ENCODE measurements around the gene ASIC4. TPM values are rescaled to one million over a fixed set of nuclear protein-coding genes. Genes with fewer than 3 reads are reported as not detected.

The ASIC4 gene
- total and polyA plus RNA-seq, 2 of the 13 experiments (the other 11 are each of a cell fraction or from before 2014, with no cell fraction given), result 0.03 TPM; not detected in 1

DNA sequence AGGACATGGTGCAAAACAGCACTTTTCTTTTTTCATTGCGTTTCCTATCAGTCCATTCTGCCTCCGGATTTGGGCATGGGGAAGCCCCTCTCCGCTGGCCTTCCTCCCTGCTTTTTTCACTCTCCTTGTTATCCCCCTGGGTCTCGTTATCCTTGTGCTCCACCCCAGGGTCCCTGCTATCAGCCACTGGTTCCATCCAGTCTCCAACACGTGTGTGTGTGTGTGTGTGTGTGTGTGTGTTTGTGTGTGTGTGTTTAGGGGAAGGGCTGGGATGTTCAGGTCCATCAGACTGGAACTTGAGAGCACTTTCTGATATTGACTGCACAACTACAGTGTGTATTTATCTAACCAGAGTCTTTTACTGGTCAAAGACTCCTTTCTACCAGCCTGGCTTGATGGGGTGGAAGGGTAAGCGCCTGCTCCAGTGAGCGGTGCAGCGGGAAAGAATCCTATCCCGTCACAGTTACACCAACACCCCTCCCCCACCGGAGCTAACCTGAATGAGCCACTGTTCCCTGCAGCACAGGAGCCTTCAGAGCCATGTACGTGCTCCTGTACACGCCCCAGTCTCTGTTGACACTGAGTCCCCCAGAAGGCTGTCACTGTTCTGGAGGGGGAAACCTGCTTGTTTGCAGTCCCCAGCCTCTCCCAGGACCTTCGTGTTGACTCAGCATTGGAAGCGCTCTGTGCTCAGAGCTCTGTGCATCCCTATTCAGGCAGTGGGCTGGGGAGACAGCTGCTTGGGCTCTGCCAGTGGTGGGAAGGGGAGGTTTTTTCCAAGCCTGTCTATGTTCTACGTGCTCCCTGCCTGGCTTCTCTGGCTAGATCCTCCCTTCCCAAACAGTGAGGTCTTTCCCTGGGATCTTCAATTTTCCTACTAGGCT lies 62.5 kb downstream of the ASIC4 start (continued):
- TF ChIP-seq PREB (CRISPR knock-in tag; IDR thresholded peaks at IDR 0.05) (no peak), GFI1 (CRISPR knock-in tag; IDR thresholded peaks at IDR 0.05; ENCODE audit: borderline replicate concordance) (peak; percentile 90; the same call in 1 of the 2 replicates), DMAP1 (CRISPR knock-in tag; IDR thresholded peaks at IDR 0.05) (peak; percentile 89), ZHX1 (CRISPR knock-in tag; IDR thresholded peaks at IDR 0.05; ENCODE audit: low read depth) (peak; percentile 85), ZBTB7A (CRISPR knock-in tag; IDR thresholded peaks at IDR 0.05) (peak; percentile 96), ZNF552 (CRISPR knock-in tag; IDR thresholded peaks at IDR 0.05; ENCODE audit: borderline replicate concordance) (peak; percentile 93; the same call in 1 of the 2 replicates), ZFY (CRISPR knock-in tag; IDR thresholded peaks at IDR 0.05) (0 out of 2 replicates have a peak, but pooled peaks have one; percentile 20), ZNF776 (CRISPR knock-in tag; IDR thresholded peaks at IDR 0.05) (peak; percentile 81; the same call in 1 of the 2 replicates), ZFP36L1 (CRISPR knock-in tag; IDR thresholded peaks at IDR 0.05) (peak; percentile 95), GZF1 (CRISPR knock-in tag; IDR thresholded peaks at IDR 0.05) (peak; percentile 94), ZNF605 (CRISPR knock-in tag; IDR thresholded peaks at IDR 0.05) (peak; percentile 98), NFE2L2 (IDR thresholded peaks at IDR 0.05; ENCODE audit: low read length) (peak; percentile 15; the same call in 1 of the 2 replicates), GTF2F1 (IDR thresholded peaks at IDR 0.05; ENCODE audit: low read length) (0 out of 2 replicates have a peak, but pooled peaks have one; percentile 50), ZNF512B (CRISPR knock-in tag; IDR thresholded peaks at IDR 0.05; ENCODE audit: borderline replicate concordance) (no peak), FOXA3 (CRISPR knock-in tag; IDR thresholded peaks at IDR 0.05) (peak; percentile 99)
- TF ChIP-seq, protein P1, sequence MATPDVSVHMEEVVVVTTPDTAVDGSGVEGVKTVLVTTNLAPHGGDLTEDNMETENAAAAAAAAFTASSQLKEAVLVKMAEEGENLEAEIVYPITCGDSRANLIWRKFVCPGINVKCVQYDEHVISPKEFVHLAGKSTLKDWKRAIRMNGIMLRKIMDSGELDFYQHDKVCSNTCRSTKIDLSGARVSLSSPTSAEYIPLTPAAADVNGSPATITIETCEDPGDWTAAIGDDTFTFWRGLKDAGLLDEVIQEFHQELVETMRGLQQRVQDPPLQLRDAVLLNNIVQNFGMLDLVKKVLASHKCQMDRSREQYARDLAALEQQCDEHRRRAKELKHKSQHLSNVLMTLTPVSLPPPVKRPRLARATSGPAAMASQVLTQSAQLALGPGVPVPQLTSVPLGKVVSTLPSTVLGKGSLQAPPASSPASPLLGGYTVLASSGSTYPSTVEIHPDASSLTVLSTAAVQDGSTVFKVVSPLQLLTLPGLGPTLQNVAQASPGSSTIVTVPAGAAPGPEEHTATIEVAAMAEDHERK (CRISPR knock-in tag; IDR thresholded peaks at IDR 0.05; ENCODE audit: low read depth), result 0 out of 2 replicates have a peak, but pooled peaks have one; percentile 47
- TF ChIP-seq, protein P2, sequence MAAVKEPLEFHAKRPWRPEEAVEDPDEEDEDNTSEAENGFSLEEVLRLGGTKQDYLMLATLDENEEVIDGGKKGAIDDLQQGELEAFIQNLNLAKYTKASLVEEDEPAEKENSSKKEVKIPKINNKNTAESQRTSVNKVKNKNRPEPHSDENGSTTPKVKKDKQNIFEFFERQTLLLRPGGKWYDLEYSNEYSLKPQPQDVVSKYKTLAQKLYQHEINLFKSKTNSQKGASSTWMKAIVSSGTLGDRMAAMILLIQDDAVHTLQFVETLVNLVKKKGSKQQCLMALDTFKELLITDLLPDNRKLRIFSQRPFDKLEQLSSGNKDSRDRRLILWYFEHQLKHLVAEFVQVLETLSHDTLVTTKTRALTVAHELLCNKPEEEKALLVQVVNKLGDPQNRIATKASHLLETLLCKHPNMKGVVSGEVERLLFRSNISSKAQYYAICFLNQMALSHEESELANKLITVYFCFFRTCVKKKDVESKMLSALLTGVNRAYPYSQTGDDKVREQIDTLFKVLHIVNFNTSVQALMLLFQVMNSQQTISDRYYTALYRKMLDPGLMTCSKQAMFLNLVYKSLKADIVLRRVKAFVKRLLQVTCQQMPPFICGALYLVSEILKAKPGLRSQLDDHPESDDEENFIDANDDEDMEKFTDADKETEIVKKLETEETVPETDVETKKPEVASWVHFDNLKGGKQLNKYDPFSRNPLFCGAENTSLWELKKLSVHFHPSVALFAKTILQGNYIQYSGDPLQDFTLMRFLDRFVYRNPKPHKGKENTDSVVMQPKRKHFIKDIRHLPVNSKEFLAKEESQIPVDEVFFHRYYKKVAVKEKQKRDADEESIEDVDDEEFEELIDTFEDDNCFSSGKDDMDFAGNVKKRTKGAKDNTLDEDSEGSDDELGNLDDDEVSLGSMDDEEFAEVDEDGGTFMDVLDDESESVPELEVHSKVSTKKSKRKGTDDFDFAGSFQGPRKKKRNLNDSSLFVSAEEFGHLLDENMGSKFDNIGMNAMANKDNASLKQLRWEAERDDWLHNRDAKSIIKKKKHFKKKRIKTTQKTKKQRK (IDR thresholded peaks at IDR 0.05; ENCODE audit: low read length), result no peak

All from HepG2 (cell line).